ELR (cell line): ENCODE results near the gene CHMP4A.
"Not testable (repeated sequence)": the region's sequence is repeated elsewhere in the genome, so short reads cannot be mapped to it uniquely, and the experiment has no call there.

Experiments used
- DNase-seq: peaks from one replicate; pipeline ENCODE4 v3.0.0-alpha.2; 2015; ENCODE audit warnings: low read depth

Gene CHMP4A

GRCh38 chr14:24247422-24247821 lies 34.1 kb upstream of the CHMP4A start:
- no peak for DNase-seq

GRCh38 chr14:24246765-24247212 lies 33.5 kb upstream of the CHMP4A start:
- peak; percentile 41 for DNase-seq

GRCh38 chr14:24245350-24245749 lies 32.1 kb upstream of the CHMP4A start:
- not testable (repeated sequence) for DNase-seq

GRCh38 chr14:24243336-24243836 lies 30.1 kb upstream of the CHMP4A start:
- DNase-seq: peak; percentile 49

GRCh38 chr14:24241829-24242443 lies 28.6 kb upstream of the CHMP4A start:
- DNase-seq: peak; percentile 95

GRCh38 chr14:24240110-24240918 lies 27.0 kb upstream of the CHMP4A start:
- DNase-seq: no peak

- DNase-seq: peak; percentile 61
These were observed 25.3 kb upstream of the CHMP4A start for GRCh38 chr14:24238527-24239037.

GRCh38 chr14:24238123-24238522 lies 24.8 kb upstream of the CHMP4A start:
- DNase-seq: peak; percentile 36

GRCh38 chr14:24237463-24237955 lies 24.2 kb upstream of the CHMP4A start:
- peak; percentile 55 for DNase-seq

- no peak for DNase-seq
These were observed 23.6 kb upstream of the CHMP4A start for GRCh38 chr14:24236689-24237462.

GRCh38 chr14:24235804-24236688 lies 22.8 kb upstream of the CHMP4A start:
- no peak for DNase-seq

GRCh38 chr14:24234095-24235005 lies 21.1 kb upstream of the CHMP4A start:
- no peak for DNase-seq

GRCh38 chr14:24233538-24233866 lies 20.2 kb upstream of the CHMP4A start:
- DNase-seq: no peak

GRCh38 chr14:24232645-24233537 lies 19.6 kb upstream of the CHMP4A start, which contains the start of gene GMPR2:
GMPR2 (plus strand) TSS chr14:24232929; CDS start chr14:24233254, 325 bp downstream.
- DNase-seq: peak; percentile 39

- DNase-seq: peak; percentile 97
These were observed 18.9 kb upstream of the CHMP4A start, which contains the start of gene NEDD8 for GRCh38 chr14:24232121-24232644. NEDD8 (minus strand) TSS chr14:24232367; CDS start chr14:24232267, 100 bp downstream.

- DNase-seq: peak; percentile 27
These were observed 18.2 kb upstream of the CHMP4A start for GRCh38 chr14:24231263-24232120.

- no peak for DNase-seq
These were observed 15.6 kb upstream of the CHMP4A start for GRCh38 chr14:24228902-24229301.

GRCh38 chr14:24226473-24226872 lies 13.2 kb upstream of the CHMP4A start:
- no peak for DNase-seq
